Fibroblast of lung (primary cell): Measurements from ENCODE around the gene SRI.

Experiments
- CTCF ChIP-seq, 2 donors: IDR thresholded peaks in 1 of 2; conservative IDR thresholded peaks in 1 of 2; 1 replicate in 1 of 2; 2 replicates in 1 of 2; pipeline ENCODE4 v1.5.1; 2011 to 2012; ENCODE audit warnings: low read length in 2 of 2, control low read depth in 1 of 2, inconsistent platforms in 1 of 2, low read depth in 1 of 2, mild to moderate bottlenecking in 1 of 2
- EZH2 ChIP-seq: IDR thresholded peaks from 2 replicates; pipeline ENCODE4 v1.5.1; 2012; ENCODE audit warnings: low read length, control low read depth, mild to moderate bottlenecking; ENCODE audit errors: missing control alignments

GRCh38 chr7:88203401-88203800, 16.4 kb downstream of the SRI start:
- TF ChIP-seq CTCF (conservative IDR thresholded peaks at IDR 0.05 in 1 of 2, IDR thresholded peaks at IDR 0.05 in 1 of 2; ENCODE audit: low read depth in 1 of 2, low read length in 2 of 2) (no peak), EZH2 (no peak)
